Measurements from ENCODE around the gene PLXNA4. TPM values are rescaled to one million over a fixed set of nuclear protein-coding genes. Genes with fewer than 3 reads are reported as not detected.

PLXNA4 gene
- total RNA-seq, 1 donor from 2014 or later, result 3.3 TPM

DNA sequence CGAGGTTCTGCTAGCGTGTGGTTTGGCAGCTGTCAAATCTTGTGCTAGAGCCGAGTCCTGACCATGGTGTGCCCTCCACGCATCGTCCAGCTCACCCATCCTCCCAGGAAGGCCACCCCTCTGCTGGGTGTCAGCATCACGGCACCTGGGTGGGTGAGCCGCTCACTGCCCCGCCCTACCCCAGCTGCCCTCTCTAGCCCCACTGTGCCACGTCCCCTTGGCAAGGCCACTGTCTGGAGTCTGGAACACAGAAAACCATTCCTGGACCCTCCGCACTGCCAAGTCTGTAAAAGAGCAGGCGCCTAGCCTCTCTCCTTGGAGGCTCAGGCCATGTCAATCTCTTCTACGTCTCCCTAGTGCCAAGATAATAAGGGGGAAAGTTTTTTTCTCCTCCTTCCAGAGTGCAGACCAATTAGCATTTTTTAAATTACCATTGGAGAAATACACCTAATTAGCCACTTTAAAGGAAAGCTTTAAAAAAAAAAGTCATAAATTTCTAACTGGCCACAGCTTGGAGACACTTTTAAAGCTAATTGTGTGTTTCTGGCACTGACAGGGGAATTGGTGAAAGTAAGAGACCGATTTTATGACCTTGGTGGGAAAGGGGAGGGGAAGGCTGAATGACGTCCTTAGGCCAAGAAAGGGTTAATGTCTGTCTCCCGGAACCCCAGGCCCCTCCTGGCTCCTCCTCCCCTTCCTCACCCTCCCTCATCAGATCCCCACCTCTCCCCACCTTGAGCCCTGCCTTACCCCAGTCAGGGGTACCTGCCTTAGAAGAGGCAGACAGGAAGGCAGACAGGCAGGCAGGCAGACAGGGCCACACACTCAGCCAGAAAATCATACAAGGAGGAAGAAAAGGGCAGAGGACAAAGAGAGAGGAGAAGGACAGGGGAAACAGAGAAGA, 151.2 kb downstream of the PLXNA4 start:
- no peak for TF ChIP-seq EZH2 (IDR thresholded peaks at IDR 0.05; ENCODE audit: insufficient read depth, low read length)
- TF ChIP-seq, protein P1, sequence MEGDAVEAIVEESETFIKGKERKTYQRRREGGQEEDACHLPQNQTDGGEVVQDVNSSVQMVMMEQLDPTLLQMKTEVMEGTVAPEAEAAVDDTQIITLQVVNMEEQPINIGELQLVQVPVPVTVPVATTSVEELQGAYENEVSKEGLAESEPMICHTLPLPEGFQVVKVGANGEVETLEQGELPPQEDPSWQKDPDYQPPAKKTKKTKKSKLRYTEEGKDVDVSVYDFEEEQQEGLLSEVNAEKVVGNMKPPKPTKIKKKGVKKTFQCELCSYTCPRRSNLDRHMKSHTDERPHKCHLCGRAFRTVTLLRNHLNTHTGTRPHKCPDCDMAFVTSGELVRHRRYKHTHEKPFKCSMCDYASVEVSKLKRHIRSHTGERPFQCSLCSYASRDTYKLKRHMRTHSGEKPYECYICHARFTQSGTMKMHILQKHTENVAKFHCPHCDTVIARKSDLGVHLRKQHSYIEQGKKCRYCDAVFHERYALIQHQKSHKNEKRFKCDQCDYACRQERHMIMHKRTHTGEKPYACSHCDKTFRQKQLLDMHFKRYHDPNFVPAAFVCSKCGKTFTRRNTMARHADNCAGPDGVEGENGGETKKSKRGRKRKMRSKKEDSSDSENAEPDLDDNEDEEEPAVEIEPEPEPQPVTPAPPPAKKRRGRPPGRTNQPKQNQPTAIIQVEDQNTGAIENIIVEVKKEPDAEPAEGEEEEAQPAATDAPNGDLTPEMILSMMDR (IDR thresholded peaks at IDR 0.05; ENCODE audit: insufficient read depth, low read depth, low read length), result no peak
- Histone ChIP-seq H3K27ac (ENCODE audit: low read depth, low read length) (no peak overlapping the region), H2AFZ (ENCODE audit: low read depth, low read length) (no peak overlapping the region), H3K9me3 (ENCODE audit: insufficient read depth, low read depth, low read length) (no peaks in the 10 kb centered on the region), H3K36me3 (ENCODE audit: insufficient read depth, low read length) (no peaks in the 10 kb centered on the region), H3K9ac (ENCODE audit: low read length) (no peak overlapping the region), H3K27me3 (ENCODE audit: insufficient read depth, low read length) (no peaks in the 10 kb centered on the region), H3K4me2 (ENCODE audit: low read length) (no peak overlapping the region), H3K4me3 (ENCODE audit: insufficient read depth, low read depth, low read length) (no peak overlapping the region), H4K20me1 (ENCODE audit: insufficient read depth, low read length) (no peaks in the 10 kb centered on the region), H3K79me2 (ENCODE audit: insufficient read depth, low read length) (no peaks in the 10 kb centered on the region), H3K4me1 (ENCODE audit: insufficient read depth, low read length) (peaks cover 16% of the 10 kb centered on the region)
- Mint-ChIP-seq H3K36me3 (ENCODE audit: low read depth, unreplicated experiment) (no peaks in the 10 kb centered on the region), H3K9me3 (ENCODE audit: unreplicated experiment) (peaks cover 4% of the 10 kb centered on the region), H3K27me3 (ENCODE audit: low read depth, unreplicated experiment) (peaks cover 36% of the 10 kb centered on the region), H3K4me1 (ENCODE audit: low read depth, unreplicated experiment) (peaks cover under 1% of the 10 kb centered on the region), H3K27ac (ENCODE audit: unreplicated experiment) (no peak overlapping the region), H3K4me3 (ENCODE audit: unreplicated experiment) (no peak overlapping the region)
- no peak for FAIRE-seq
- DNase-seq (ENCODE audit: low read depth), result no peak

GRCh38 chr7:132424277-132424676, 152.0 kb downstream of the PLXNA4 start:
- H3K27ac Mint-ChIP-seq (ENCODE audit: unreplicated experiment), result no peak overlapping the region
- TF ChIP-seq, protein P1 (IDR thresholded peaks at IDR 0.05; ENCODE audit: insufficient read depth, low read depth, low read length), result no peak
- TF ChIP-seq EZH2 (IDR thresholded peaks at IDR 0.05; ENCODE audit: insufficient read depth, low read length), result no peak
- Histone ChIP-seq H3K4me1 (ENCODE audit: insufficient read depth, low read length) (peaks cover 18% of the 10 kb centered on the region), H3K9me3 (ENCODE audit: insufficient read depth, low read depth, low read length) (no peaks in the 10 kb centered on the region), H3K27ac (ENCODE audit: low read depth, low read length) (no peak overlapping the region), H2AFZ (ENCODE audit: low read depth, low read length) (no peak overlapping the region), H3K9ac (ENCODE audit: low read length) (no peak overlapping the region), H3K4me2 (ENCODE audit: low read length) (no peak overlapping the region), H4K20me1 (ENCODE audit: insufficient read depth, low read length) (no peaks in the 10 kb centered on the region), H3K27me3 (ENCODE audit: insufficient read depth, low read length) (no peaks in the 10 kb centered on the region), H3K79me2 (ENCODE audit: insufficient read depth, low read length) (no peaks in the 10 kb centered on the region), H3K36me3 (ENCODE audit: insufficient read depth, low read length) (no peaks in the 10 kb centered on the region), H3K4me3 (ENCODE audit: insufficient read depth, low read depth, low read length) (no peak overlapping the region)
- FAIRE-seq (no peak), DNase-seq (ENCODE audit: low read depth) (no peak)
- H3K36me3 Mint-ChIP-seq (ENCODE audit: low read depth, unreplicated experiment), result no peaks in the 10 kb centered on the region
- H3K4me1 Mint-ChIP-seq (ENCODE audit: low read depth, unreplicated experiment), result no peaks in the 10 kb centered on the region
- H3K27me3 Mint-ChIP-seq (ENCODE audit: low read depth, unreplicated experiment), result peaks cover 36% of the 10 kb centered on the region
- no peak overlapping the region for H3K4me3 Mint-ChIP-seq (ENCODE audit: unreplicated experiment)
- H3K9me3 Mint-ChIP-seq (ENCODE audit: unreplicated experiment), result peaks cover 4% of the 10 kb centered on the region

All from astrocyte (in vitro differentiated cells and primary cell).